Duodenal mucosa (tissue), 2 donors: ENCODE results near the gene MISP.
A peak's percentile ranks its signal among the peaks of the same experiment; 100 is the strongest.

Experiments
- H3K27ac ChIP-seq: one replicate; pipeline ENCODE4 v1.7.0; 2013; ENCODE audit warnings: low read depth, low read length
- H3K27me3 ChIP-seq, 2 donors: one replicate each; pipeline ENCODE4 v1.7.0; 2013; ENCODE audit warnings: low read length in 2 of 2, control low read depth in 1 of 2; ENCODE audit not compliant: insufficient read depth in 2 of 2, control insufficient read depth in 1 of 2
- H3K36me3 ChIP-seq, 2 donors: one replicate each; pipeline ENCODE4 v1.7.0; 2013; ENCODE audit warnings: low read length in 2 of 2, control low read depth in 1 of 2; ENCODE audit not compliant: insufficient read depth in 2 of 2, control insufficient read depth in 1 of 2
- H3K4me1 ChIP-seq, 2 donors: one replicate each; pipeline ENCODE4 v1.7.0; 2013; ENCODE audit warnings: low read length in 2 of 2, control low read depth in 1 of 2; ENCODE audit not compliant: insufficient read depth in 2 of 2, control insufficient read depth in 1 of 2
- H3K4me3 ChIP-seq, 2 donors: one replicate each; pipeline ENCODE4 v1.7.0; 2013; ENCODE audit warnings: low read length in 2 of 2, low read depth in 1 of 2
- H3K9ac ChIP-seq, 2 donors: one replicate each; pipeline ENCODE4 v1.7.0; 2013; ENCODE audit warnings: low read length in 2 of 2, low read depth in 1 of 2
- H3K9me3 ChIP-seq, 2 donors: one replicate each; pipeline ENCODE4 v1.7.0; 2013; ENCODE audit warnings: low read length in 2 of 2, control low read depth in 1 of 2; ENCODE audit not compliant: control insufficient read depth in 1 of 2

Gene MISP

GRCh38 chr19:784541-784940 lies 33.6 kb downstream of the MISP start:
- no peak overlapping the region for H3K27ac ChIP-seq
- no peaks in the 10 kb centered on the region for H3K36me3 ChIP-seq
- no peak overlapping the region for H3K9ac ChIP-seq
- peaks cover 0 to 4% of the 10 kb centered on the region in 2 donors for H3K27me3 ChIP-seq
- no peak overlapping the region for H3K4me3 ChIP-seq
- no peaks in the 10 kb centered on the region for H3K9me3 ChIP-seq
- peaks cover 6 to 9% of the 10 kb centered on the region in 2 donors for H3K4me1 ChIP-seq

DNA sequence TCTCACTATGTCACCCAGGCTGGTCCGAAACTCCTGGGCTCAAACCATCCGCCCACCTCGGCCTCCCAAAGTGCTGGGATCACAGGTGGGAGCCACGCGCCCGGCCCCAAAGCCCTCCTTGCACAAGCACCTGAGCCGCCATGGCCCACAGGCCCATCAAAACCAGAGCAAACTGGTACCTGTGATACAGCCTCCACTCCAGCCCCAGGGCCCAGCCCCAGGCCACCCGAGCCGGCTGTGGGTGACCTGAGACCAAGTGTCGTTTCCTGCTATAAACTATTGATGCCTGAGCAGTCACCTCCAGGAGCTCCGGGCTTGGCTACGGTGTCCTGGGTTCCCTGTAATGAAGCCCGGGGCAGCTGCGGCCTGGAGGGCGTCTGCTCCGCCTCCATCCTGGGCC lies 36.6 kb downstream of the MISP start:
- Histone ChIP-seq H3K4me3 (no peak overlapping the region), H3K27me3 (peaks cover 0 to 4% of the 10 kb centered on the region in 2 donors), H3K9ac (no peak overlapping the region), H3K4me1 (peaks cover 0 to 3% of the 10 kb centered on the region in 2 donors), H3K9me3 (no peaks in the 10 kb centered on the region), H3K36me3 (no peaks in the 10 kb centered on the region), H3K27ac (peak overlapping the region; percentile 3)

DNA sequence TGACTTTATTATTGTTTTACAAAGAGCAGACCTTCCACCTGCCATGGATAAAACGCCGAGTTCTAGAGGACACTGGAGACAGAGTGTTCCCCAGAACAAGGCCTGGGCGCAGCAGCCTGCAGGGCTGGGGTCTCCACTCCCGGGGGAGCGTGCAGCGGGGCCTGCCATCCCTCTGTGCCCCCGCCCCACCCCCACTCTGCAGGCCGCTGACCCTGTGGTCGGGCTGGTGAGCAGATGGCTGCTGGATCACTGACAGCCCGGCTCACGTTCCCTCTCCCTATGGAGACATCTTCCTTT lies 37.7 kb downstream of the MISP start:
- no peaks in the 10 kb centered on the region for H3K4me1 ChIP-seq
- no peaks in the 10 kb centered on the region for H3K36me3 ChIP-seq
- H3K9ac ChIP-seq: no peak overlapping the region
- H3K27ac ChIP-seq: peak overlapping the region; percentile 32
- no peak overlapping the region for H3K4me3 ChIP-seq
- H3K9me3 ChIP-seq: no peaks in the 10 kb centered on the region
- no peaks in the 10 kb centered on the region for H3K27me3 ChIP-seq

GRCh38 chr19:788983-789700 lies 38.2 kb downstream of the MISP start:
- no peaks in the 10 kb centered on the region for H3K36me3 ChIP-seq
- no peak overlapping the region for H3K4me3 ChIP-seq
- no peaks in the 10 kb centered on the region for H3K9me3 ChIP-seq
- no peak overlapping the region for H3K9ac ChIP-seq
- peak overlapping the region; percentile 32 for H3K27ac ChIP-seq
- no peaks in the 10 kb centered on the region for H3K27me3 ChIP-seq
- no peaks in the 10 kb centered on the region for H3K4me1 ChIP-seq

DNA sequence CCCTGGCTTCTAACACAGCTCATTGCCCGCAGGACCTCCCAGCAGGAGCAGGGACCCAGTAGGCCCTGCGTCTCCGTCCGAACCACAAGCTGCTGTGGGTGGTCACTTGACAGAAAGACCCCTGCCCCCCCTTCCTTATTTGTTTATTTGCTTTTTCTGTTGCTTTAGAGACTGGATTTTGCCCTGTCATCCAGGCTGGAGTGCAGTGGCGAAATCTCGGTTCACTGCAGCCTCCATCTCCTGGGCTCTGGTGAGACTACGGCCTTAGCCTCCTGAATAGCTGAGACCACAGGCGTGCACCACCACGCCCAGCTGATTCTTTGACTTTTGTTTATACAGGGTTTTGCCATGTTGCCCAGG lies 38.8 kb downstream of the MISP start:
- Histone ChIP-seq H3K27me3 (no peaks in the 10 kb centered on the region), H3K9ac (no peak overlapping the region), H3K4me3 (no peak overlapping the region), H3K36me3 (no peaks in the 10 kb centered on the region), H3K4me1 (no peaks in the 10 kb centered on the region), H3K27ac (peak overlapping the region; percentile 0), H3K9me3 (no peaks in the 10 kb centered on the region)

- Histone ChIP-seq H3K9ac (no peak overlapping the region), H3K4me3 (no peak overlapping the region), H3K27ac (no peak overlapping the region), H3K36me3 (no peaks in the 10 kb centered on the region), H3K9me3 (no peaks in the 10 kb centered on the region), H3K27me3 (no peaks in the 10 kb centered on the region), H3K4me1 (peaks cover 0 to 2% of the 10 kb centered on the region in 2 donors)
Measured at GRCh38 chr19:791007-791566, 40.2 kb downstream of the MISP start.

GRCh38 chr19:791567-792305 lies 40.8 kb downstream of the MISP start:
- Histone ChIP-seq H3K27ac (no peak overlapping the region), H3K27me3 (no peaks in the 10 kb centered on the region), H3K4me3 (no peak overlapping the region), H3K9ac (no peak overlapping the region), H3K36me3 (no peaks in the 10 kb centered on the region), H3K9me3 (no peaks in the 10 kb centered on the region), H3K4me1 (peaks cover 0 to 4% of the 10 kb centered on the region in 2 donors)

GRCh38 chr19:792306-792885 lies 41.5 kb downstream of the MISP start:
- Histone ChIP-seq H3K27me3 (no peaks in the 10 kb centered on the region), H3K36me3 (no peaks in the 10 kb centered on the region), H3K9me3 (no peaks in the 10 kb centered on the region), H3K27ac (no peak overlapping the region), H3K4me3 (no peak overlapping the region), H3K4me1 (peaks cover 0 to 4% of the 10 kb centered on the region in 2 donors), H3K9ac (no peak overlapping the region)

GRCh38 chr19:793806-794205 lies 42.9 kb downstream of the MISP start:
- H3K9ac ChIP-seq: no peak overlapping the region
- H3K36me3 ChIP-seq: no peaks in the 10 kb centered on the region
- no peaks in the 10 kb centered on the region for H3K9me3 ChIP-seq
- no peak overlapping the region for H3K27ac ChIP-seq
- no peaks in the 10 kb centered on the region for H3K27me3 ChIP-seq
- no peak overlapping the region for H3K4me3 ChIP-seq
- peaks cover 0 to 10% of the 10 kb centered on the region in 2 donors for H3K4me1 ChIP-seq

- Histone ChIP-seq H3K4me3 (no peak overlapping the region), H3K36me3 (peaks cover 0 to 6% of the 10 kb centered on the region in 2 donors), H3K27ac (no peak overlapping the region), H3K9me3 (no peaks in the 10 kb centered on the region), H3K9ac (no peak overlapping the region), H3K4me1 (peaks cover 9 to 23% of the 10 kb centered on the region in 2 donors), H3K27me3 (no peaks in the 10 kb centered on the region)
Measured at GRCh38 chr19:795073-795611, 44.2 kb downstream of the MISP start.
